GM13976 (cell line): ENCODE measurements around the gene CBFA2T3.
"Not testable (repeated sequence)": the region's sequence is repeated elsewhere in the genome, so short reads cannot be mapped to it uniquely, and the experiment has no call there.

Experiments
- DNase-seq: peaks from one replicate; pipeline ENCODE4 v3.0.0; 2012; ENCODE audit warnings: low spot score
- CTCF ChIP-seq: IDR thresholded peaks from 2 replicates; pipeline ENCODE4 v1.5.1; 2012; ENCODE audit warnings: borderline replicate concordance, mild to moderate bottlenecking; ENCODE audit not compliant: insufficient read depth; ENCODE audit errors: extremely low read depth, missing control alignments, control extremely low read depth
- in situ Hi-C: fragments of 300-500 bp; cut with MboI; formaldehyde crosslinking; loops from one replicate; pipeline ENCODE4 v1.12.0; 2022; ENCODE audit warnings: low sequenced_read_pairs, mixed read lengths, inconsistent platforms; ENCODE audit not compliant: unreplicated experiment

CBFA2T3 gene

GRCh38 chr16:89017543-89018281 is 40.7 kb upstream of the CBFA2T3 start:
- in situ Hi-C loops = no loop called here
- DNase-seq = no peak
- TF ChIP-seq CTCF = no peak

- in situ Hi-C loops = not testable (repeated sequence)
Measured at GRCh38 chr16:89016561-89016960, 39.6 kb upstream of the CBFA2T3 start.

GRCh38 chr16:89015271-89015859 is 38.4 kb upstream of the CBFA2T3 start:
- in situ Hi-C loops = no loop called here
- TF ChIP-seq CTCF = no peak
- no peak for DNase-seq

More at GRCh38 chr16:89016561-89016960, 39.6 kb upstream of the CBFA2T3 start:
- DNase-seq = not testable (repeated sequence)

- no peak for DNase-seq
- no peak for TF ChIP-seq CTCF
- in situ Hi-C loops = no loop called here
Measured at GRCh38 chr16:89014403-89015230, 37.6 kb upstream of the CBFA2T3 start.

GRCh38 chr16:89013692-89014402 is 36.8 kb upstream of the CBFA2T3 start:
- no peak for DNase-seq
- in situ Hi-C loops = no loop called here
- TF ChIP-seq CTCF = no peak

- in situ Hi-C loops = no loop called here
- TF ChIP-seq CTCF = no peak
- DNase-seq = no peak
Measured at GRCh38 chr16:89013111-89013510, 36.1 kb upstream of the CBFA2T3 start.

- DNase-seq = no peak
- in situ Hi-C loops = no loop called here
- TF ChIP-seq CTCF = no peak
Measured at GRCh38 chr16:89012622-89012995, 35.6 kb upstream of the CBFA2T3 start.
